ENCODE results near the gene EME1.

EME1 gene

DNA sequence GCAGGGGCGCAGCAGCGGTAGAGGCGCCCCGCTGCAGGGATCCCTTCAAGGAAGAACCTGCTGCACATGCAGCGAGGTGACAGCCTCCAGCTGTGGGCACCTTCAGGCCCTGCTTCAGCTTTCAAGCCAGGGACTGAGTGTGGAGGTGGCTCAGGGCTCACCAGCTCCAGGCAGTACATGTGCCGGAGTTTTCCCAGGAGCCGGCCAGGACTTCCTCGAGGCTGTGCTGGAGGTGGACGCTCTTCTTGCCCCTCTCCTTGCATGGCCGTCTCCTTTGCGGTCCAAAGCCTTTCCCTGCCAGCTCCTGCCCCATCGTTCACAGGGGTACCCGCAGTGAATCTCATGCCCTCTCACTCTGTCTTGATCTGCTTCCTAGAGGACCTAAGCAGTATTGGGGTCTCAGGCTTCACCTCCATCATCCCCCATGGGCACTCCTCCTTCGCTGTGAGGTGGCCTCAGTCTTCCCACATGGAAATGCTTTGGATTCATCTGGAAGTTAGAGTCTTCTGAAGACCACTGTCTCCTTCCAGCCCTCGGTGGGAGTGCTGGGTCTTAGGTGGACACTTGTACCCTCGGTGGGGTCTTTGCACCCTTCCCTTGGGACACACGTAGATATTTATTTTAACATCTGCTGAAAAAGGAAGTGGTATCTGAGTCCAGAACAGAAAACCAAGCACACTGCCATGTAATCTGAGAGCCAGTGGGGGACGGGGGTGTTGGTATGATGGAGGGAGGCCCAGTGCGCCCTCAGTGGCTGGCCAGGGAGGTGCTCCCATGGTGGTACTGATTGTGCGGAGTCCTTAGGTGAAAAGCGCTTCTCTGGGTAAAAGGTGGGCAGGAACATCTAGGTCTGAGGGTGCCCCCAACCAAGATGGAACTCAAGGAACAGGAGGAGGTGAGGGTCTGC, 20.1 kb upstream of the EME1 start:
- H3K9me3 ChIP-seq (ENCODE audit: insufficient read depth, low read length, severe bottlenecking): no peaks in the 10 kb centered on the region
- TF ChIP-seq, protein P1, sequence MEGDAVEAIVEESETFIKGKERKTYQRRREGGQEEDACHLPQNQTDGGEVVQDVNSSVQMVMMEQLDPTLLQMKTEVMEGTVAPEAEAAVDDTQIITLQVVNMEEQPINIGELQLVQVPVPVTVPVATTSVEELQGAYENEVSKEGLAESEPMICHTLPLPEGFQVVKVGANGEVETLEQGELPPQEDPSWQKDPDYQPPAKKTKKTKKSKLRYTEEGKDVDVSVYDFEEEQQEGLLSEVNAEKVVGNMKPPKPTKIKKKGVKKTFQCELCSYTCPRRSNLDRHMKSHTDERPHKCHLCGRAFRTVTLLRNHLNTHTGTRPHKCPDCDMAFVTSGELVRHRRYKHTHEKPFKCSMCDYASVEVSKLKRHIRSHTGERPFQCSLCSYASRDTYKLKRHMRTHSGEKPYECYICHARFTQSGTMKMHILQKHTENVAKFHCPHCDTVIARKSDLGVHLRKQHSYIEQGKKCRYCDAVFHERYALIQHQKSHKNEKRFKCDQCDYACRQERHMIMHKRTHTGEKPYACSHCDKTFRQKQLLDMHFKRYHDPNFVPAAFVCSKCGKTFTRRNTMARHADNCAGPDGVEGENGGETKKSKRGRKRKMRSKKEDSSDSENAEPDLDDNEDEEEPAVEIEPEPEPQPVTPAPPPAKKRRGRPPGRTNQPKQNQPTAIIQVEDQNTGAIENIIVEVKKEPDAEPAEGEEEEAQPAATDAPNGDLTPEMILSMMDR (IDR thresholded peaks at IDR 0.05; ENCODE audit: borderline replicate concordance, extremely low read depth, low read length, poor library complexity, severe bottlenecking): no peak
- no peak for TF ChIP-seq EZH2 (IDR thresholded peaks at IDR 0.05; ENCODE audit: borderline replicate concordance, low read depth, low read length, severe bottlenecking)

DNA sequence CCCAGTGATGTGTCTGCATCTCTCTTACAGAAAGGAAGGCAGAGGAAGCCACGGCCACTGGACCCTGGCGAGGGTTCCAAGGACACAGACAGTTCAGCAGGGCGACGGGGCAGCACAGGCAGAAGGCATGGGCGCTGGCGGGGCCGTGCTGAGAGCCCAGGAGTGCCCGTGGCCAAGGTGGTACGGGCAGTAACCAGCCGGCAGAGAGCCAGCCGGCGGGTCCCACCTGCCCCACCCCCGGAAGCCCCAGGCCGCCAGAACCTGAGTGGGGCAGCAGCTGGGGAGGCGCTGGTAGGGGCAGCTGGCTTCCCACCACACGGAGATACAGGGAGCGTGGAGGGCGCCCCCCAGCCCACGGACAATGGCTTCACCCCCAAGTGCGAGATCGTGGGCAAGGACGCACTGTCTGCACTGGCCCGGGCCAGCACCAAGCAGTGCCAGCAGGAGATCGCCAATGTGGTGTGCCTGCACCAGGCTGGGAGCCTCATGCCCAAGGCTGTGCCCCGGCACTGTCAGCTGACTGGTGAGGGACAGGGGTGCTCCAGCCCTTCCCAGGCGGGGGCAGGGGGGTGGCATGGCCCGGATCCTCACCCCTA, 19.3 kb upstream of the EME1 start:
- Histone ChIP-seq H3K4me1 (ENCODE audit: insufficient read depth, low read length) (no peaks in the 10 kb centered on the region), H3K79me2 (ENCODE audit: insufficient read depth, low read length) (peaks cover 33% of the 10 kb centered on the region), H3K9me3 (ENCODE audit: insufficient read depth, low read length, severe bottlenecking) (no peaks in the 10 kb centered on the region), H2AFZ (ENCODE audit: low read depth, low read length) (no peak overlapping the region), H3K36me3 (ENCODE audit: insufficient read depth, low read length) (peaks cover 67% of the 10 kb centered on the region), H3K4me2 (ENCODE audit: insufficient read depth, low read length) (no peak overlapping the region), H3K9ac (ENCODE audit: low read depth, low read length) (no peak overlapping the region), H4K20me1 (ENCODE audit: insufficient read depth, low read length) (peaks cover 42% of the 10 kb centered on the region; the same call in 1 of the 2 replicates), H3K27me3 (ENCODE audit: insufficient read depth, low read length, poor library complexity) (no peaks in the 10 kb centered on the region), H3K27ac (ENCODE audit: low read length) (no peak overlapping the region), H3K4me3 (ENCODE audit: low read depth in 1 of 2, low read length in 2 of 2) (no peak overlapping the region)
- DNase-seq: no peak
- ATAC-seq (ENCODE audit: insufficient read depth, low read depth): no peak
- no peak for TF ChIP-seq EZH2 (IDR thresholded peaks at IDR 0.05; ENCODE audit: borderline replicate concordance, low read depth, low read length, severe bottlenecking)
- TF ChIP-seq, protein P1 (IDR thresholded peaks at IDR 0.05; ENCODE audit: borderline replicate concordance, extremely low read depth, low read length, poor library complexity, severe bottlenecking): no peak

More for the DNA sequence above, 20.1 kb upstream of the EME1 start:
- Histone ChIP-seq H3K4me3 (ENCODE audit: low read depth in 1 of 2, low read length in 2 of 2) (no peak overlapping the region), H4K20me1 (ENCODE audit: insufficient read depth, low read length) (peaks cover 42% of the 10 kb centered on the region; the same call in 1 of the 2 replicates), H3K4me1 (ENCODE audit: insufficient read depth, low read length) (no peaks in the 10 kb centered on the region), H3K9ac (ENCODE audit: low read depth, low read length) (no peak overlapping the region), H3K36me3 (ENCODE audit: insufficient read depth, low read length) (peaks cover 60% of the 10 kb centered on the region), H3K4me2 (ENCODE audit: insufficient read depth, low read length) (no peak overlapping the region), H3K27me3 (ENCODE audit: insufficient read depth, low read length, poor library complexity) (no peaks in the 10 kb centered on the region), H3K27ac (ENCODE audit: low read length) (no peak overlapping the region), H3K79me2 (ENCODE audit: insufficient read depth, low read length) (peaks cover 38% of the 10 kb centered on the region), H2AFZ (ENCODE audit: low read depth, low read length) (no peak overlapping the region)
- DNase-seq (no peak), ATAC-seq (ENCODE audit: insufficient read depth, low read depth) (no peak)

GRCh38 chr17:50354198-50354597, 18.8 kb upstream of the EME1 start:
- no peak for ATAC-seq (ENCODE audit: insufficient read depth, low read depth)
- Histone ChIP-seq H3K27me3 (ENCODE audit: insufficient read depth, low read length, poor library complexity) (no peaks in the 10 kb centered on the region), H2AFZ (ENCODE audit: low read depth, low read length) (no peak overlapping the region), H3K36me3 (ENCODE audit: insufficient read depth, low read length) (peaks cover 72% of the 10 kb centered on the region), H3K4me3 (ENCODE audit: low read depth in 1 of 2, low read length in 2 of 2) (no peak overlapping the region), H3K4me1 (ENCODE audit: insufficient read depth, low read length) (no peaks in the 10 kb centered on the region), H3K9ac (ENCODE audit: low read depth, low read length) (no peak overlapping the region), H3K79me2 (ENCODE audit: insufficient read depth, low read length) (peaks cover 28% of the 10 kb centered on the region), H4K20me1 (ENCODE audit: insufficient read depth, low read length) (peaks cover 42% of the 10 kb centered on the region; the same call in 1 of the 2 replicates), H3K9me3 (ENCODE audit: insufficient read depth, low read length, severe bottlenecking) (no peaks in the 10 kb centered on the region), H3K4me2 (ENCODE audit: insufficient read depth, low read length) (no peak overlapping the region), H3K27ac (ENCODE audit: low read length) (no peak overlapping the region)
- TF ChIP-seq, protein P1 (IDR thresholded peaks at IDR 0.05; ENCODE audit: borderline replicate concordance, extremely low read depth, low read length, poor library complexity, severe bottlenecking): no peak
- no peak for TF ChIP-seq EZH2 (IDR thresholded peaks at IDR 0.05; ENCODE audit: borderline replicate concordance, low read depth, low read length, severe bottlenecking)
- no peak for DNase-seq

Measured in DND-41 (cell line).